HG03060 (cell line): ENCODE measurements around the gene ZBED5.

Source experiments
- ATAC-seq: cut with Tn5 transposase; IDR thresholded peaks from one replicate; pipeline ENCODE4 v1.9.1; 2021; ENCODE audit warnings: low read depth, moderate number of reproducible peaks; ENCODE audit not compliant: unreplicated experiment

Gene ZBED5

DNA sequence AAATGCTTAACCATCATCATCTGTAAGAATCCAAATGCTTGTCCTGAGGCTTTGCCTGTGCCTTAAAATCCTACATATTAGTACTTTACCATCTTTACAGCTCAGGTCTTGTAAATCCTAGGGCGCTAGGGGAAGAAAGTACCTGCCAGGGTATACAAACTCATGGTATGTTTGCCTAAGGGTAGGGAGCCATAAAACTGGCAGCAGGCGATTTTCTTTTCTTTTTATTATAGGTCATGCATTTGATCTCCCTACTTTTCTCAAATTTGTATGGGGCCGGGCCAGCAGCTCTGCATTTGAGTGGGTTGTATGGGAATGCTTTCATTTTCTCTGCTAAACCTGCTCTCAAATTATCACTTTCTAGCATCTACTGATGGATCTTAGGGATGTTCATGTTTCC lies 24.0 kb upstream of the ZBED5 start:
- no peak for ATAC-seq

DNA sequence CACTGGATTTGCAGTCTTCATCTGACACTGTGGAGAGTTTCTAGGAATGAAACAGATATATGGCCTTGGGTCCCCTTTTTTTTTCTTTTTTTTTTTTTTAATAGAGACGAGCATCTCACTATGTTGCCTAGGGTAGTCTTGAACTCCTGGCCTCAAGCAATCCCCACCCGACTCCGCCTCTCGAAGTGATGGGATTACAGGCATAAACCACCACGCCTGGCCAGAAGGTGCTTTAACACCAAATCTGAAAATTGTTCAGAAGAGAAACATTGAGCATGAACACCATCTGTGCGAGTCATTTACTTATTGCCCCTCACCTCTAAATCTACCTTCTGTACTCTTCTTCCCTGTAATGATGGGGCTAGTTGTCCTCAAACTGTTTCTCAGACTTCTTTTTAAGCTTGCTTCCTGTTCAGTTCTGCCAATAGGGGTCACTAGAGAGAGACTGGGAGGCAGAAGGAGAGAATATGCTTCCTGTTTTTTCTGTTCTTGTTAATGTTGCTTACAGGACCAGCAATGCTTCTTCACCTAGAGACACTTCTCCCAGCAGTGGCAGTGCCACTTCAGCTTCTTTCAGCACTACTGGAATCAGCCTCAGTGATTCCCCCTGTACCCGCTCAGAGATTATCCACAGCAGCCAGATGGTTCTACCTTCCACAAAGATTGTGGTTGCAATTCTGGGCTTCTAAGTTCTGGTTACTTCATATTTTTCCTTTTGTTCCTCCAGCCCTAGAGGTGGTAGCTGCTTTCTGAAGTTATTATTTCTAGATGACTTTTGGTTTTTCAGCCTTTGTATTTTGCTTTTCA lies 20.8 kb upstream of the ZBED5 start:
- no peak for ATAC-seq

DNA sequence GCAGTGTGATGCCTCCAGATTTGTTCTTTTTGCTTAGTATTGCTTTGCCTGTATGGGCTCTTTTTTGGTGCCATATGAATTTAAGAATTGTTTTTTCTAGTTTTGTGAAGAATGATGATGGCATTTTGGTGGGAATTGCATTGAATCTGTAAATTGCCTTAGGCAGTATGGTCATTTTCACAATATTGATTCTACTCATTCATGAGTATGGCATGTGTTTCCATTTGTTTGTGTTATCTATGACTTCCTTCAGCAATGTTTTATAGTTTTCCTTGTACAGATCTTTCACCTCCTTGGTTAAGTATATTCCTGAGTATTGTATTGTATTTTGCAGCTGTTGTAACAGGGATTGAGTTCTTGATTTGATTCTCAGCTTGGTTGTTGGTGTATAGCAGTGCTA lies 18.3 kb upstream of the ZBED5 start:
- ATAC-seq, result no peak

- no peak for ATAC-seq
Measured at GRCh38 chr11:10875430-10876021, 17.7 kb upstream of the ZBED5 start.

GRCh38 chr11:10872097-10872496 lies 14.2 kb upstream of the ZBED5 start:
- ATAC-seq, result no peak

DNA sequence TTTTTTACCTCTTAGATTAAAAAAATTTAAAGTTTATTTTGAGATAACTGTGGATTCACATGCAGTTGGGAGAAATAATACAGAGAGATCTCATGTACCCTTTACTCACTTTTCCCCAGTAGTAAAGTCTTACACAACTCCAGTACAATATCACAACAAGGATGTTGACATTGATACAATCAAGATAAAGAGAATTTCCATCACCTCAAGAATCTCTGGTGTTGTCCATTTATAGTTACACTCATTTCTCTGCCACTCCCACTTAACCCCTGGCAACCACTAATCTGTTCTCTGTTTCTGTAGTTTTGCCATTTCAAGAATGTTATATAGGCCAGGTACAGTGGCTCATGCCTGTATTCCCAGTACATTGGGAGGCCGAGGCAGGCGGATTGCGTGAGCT lies 10.5 kb upstream of the ZBED5 start:
- ATAC-seq, result no peak

GRCh38 chr11:10866893-10867331 lies 9.1 kb upstream of the ZBED5 start:
- no peak for ATAC-seq

GRCh38 chr11:10865837-10866270 lies 8.0 kb upstream of the ZBED5 start:
- ATAC-seq, result no peak

- ATAC-seq, result no peak
Measured at GRCh38 chr11:10864688-10865087, 6.8 kb upstream of the ZBED5 start.

- ATAC-seq, result no peak
Measured at GRCh38 chr11:10862446-10862845, 4.6 kb upstream of the ZBED5 start.

- ATAC-seq, result no peak
Measured at GRCh38 chr11:10861799-10862198, 3.9 kb upstream of the ZBED5 start.

DNA sequence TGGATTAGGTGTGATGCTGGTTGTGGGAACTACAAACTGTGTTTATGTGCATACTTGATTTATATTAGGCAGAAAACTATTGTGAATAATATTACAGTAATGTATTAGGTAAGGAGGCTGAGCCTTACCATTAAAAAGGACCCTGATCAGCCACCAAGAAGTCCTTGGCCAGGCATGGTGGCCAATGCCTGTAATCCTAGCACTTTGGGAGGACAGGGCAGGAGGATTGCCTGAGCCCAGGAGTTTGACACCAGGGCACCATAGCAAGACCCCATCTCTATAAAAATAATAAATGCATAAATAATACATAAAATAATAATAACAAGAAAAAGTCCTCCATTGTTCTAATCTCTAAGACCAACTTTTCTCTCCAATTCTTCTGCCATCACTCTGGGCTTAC lies 3.2 kb upstream of the ZBED5 start:
- no peak for ATAC-seq

DNA sequence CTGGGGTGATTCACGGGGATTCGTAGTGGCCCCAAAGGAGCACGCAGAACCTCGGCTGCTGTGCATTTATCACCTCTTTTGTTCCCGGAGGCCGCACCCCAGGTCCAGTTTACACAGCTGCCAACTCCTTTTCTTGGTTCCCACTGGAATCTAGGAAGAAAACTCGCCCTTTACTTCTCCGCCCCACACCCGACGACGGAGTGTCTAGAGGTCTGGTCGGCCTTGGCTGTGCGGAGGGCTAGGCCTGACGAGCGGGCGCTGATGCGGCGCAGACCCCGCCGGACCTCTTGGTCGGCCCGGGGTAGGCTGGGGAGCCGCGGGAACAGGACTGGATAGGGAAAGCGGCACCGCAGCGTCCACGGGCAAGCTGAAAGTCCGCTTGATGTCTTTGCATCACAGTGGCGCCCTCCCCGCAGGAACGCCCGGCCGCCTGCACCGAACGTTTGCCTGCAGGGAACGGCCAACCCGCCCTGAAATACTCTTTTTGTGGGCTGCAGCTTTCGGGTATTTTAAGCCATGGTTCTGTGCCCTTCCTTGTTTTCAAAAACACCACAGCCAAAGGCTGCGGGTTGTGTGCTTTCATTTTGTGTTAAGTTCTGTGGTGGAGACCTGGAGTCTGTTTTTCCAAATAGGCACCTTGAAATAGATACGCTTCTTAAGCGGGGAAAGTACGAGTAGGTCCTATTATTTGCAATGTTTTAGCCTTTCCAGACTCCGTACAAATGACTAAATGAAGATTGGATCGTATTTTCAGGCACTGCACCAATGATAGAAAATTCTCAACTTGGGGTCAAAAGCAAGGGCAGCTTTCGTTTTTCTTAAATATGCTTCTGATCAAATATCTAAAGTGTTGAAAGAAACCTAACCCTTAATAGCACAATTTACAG lies 829 bp upstream of the ZBED5 start:
- ATAC-seq, result no peak

GRCh38 chr11:10857459-10857708 lies 469 bp downstream of the ZBED5 start:
- no peak for ATAC-seq

DNA sequence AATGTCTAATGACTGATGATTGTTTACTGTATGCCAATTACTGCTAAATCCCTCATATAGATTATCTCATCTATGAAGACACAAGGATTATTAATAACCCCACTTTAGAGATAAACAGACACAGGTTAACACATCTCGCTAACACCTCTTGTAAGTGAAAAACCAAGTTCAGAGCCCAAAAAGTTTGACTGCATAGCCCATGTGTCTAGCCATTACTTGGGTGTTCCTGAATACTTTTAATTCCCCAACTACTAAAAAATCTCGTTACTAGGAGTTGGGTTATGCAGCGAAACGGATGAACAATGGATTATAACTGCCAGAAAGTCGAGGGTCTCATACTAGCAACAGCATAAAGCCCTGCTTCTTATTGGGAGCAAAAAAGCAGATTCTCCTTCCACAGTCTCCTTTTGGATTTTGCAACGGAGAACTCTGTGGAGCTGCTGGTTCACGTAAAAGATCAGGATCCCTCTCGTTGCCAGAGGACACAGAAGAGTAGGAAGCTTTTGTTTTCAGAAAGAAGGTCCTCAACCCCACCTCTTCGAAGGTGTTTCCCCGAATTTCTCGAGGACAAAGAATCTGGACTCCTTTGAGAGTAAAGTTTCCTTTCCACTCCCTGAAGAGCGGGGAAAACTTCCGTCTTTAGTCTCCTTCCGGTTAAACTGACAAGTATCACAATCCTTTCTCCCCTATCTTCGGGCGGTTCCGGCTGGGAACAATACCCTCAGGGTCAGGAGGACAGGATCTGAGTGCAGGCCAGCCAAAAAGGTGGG lies 979 bp downstream of the ZBED5 start:
- no peak for ATAC-seq

GRCh38 chr11:10855295-10855694 lies 2.6 kb downstream of the ZBED5 start:
- no peak for ATAC-seq

DNA sequence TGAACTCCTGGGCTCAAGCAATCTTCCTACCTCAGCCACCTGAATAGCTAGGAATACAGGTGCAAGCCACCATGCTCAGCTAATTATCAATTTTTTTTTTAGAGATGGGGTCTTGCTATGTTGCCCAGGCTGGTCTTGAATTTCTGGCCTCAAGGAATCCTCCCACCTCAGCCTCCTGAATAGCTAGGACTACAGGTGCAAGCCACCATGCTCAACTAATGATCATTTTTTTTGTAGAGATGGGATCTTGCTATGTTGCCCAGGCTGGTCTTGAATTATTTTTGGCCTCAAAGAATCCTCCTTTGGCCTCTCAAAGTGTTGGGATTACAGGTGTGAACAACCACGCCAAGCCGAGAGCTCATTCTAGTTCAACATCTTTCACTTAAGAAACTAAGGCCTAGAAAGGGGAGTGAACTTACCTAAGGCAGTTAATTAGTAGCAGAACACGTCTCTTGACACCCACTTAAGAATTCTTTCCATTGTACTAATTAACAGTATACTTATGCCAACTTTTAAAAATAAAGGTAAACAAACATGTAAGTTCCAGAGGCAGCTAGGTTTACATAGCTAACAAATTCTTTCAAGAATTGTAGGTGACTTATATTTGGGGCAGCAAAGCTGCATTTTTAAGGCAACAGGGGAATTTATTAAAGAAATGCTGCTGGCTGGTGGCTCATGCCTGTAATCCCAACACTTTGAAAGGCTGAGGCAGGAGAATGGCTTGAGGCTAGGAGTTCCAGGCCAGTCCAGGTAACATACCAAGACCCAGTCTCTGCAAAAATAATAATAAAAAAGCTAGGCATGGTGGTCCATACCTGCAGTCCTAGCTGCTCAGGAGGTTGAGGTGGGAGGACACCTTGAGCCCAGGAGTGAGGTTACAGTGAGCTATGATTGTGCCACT lies 9.6 kb downstream of the ZBED5 start:
- no peak for ATAC-seq

DNA sequence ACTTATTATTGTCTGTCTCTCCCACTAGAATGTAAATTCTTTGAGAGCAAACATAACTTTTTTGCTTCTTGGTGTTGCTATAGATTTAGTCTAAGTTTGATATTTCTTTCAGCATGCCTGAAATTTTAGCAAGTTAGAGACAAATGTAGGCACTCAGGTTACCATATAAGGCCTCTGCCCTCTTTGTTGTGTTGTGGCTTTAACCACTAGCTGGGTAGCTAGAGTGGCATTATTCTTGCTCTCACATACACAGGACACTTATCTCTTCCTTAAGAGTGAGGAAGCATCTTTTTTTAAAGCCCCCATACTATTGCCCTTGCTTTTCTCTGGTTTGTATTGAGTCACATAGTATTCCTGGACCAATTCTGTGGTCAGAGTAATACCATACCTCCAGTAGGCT lies 11.2 kb downstream of the ZBED5 start:
- no peak for ATAC-seq

GRCh38 chr11:10845589-10845988 lies 12.3 kb downstream of the ZBED5 start:
- no peak for ATAC-seq

- ATAC-seq, result no peak
Measured at GRCh38 chr11:10844796-10845195, 13.1 kb downstream of the ZBED5 start.
